HG03571 (cell line): Measurements from ENCODE around the gene ULBP3.
"Not testable (repeated sequence)": the region's sequence is repeated elsewhere in the genome, so short reads cannot be mapped to it uniquely, and the experiment has no call there.

Source experiments
- ATAC-seq: cut with Tn5 transposase; IDR thresholded peaks from one replicate; pipeline ENCODE4 v1.9.1; 2021; ENCODE audit not compliant: unreplicated experiment

ULBP3 gene

GRCh38 chr6:150076196-150076893, 7.4 kb upstream of the ULBP3 start:
- ATAC-seq, result no peak

GRCh38 chr6:150075034-150075421, 6.1 kb upstream of the ULBP3 start:
- no peak for ATAC-seq

GRCh38 chr6:150074396-150075033, 5.6 kb upstream of the ULBP3 start:
- not testable (repeated sequence) for ATAC-seq

- ATAC-seq, result no peak
Measured at GRCh38 chr6:150072201-150072600, 3.3 kb upstream of the ULBP3 start.

GRCh38 chr6:150070236-150070818, 1.4 kb upstream of the ULBP3 start:
- ATAC-seq, result no peak

GRCh38 chr6:150069706-150070105, 785 bp upstream of the ULBP3 start:
- ATAC-seq, result no peak

GRCh38 chr6:150068151-150068550, 770 bp downstream of the ULBP3 start:
- no peak for ATAC-seq

- no peak for ATAC-seq
Measured at GRCh38 chr6:150065083-150065482, 3.8 kb downstream of the ULBP3 start.

GRCh38 chr6:150063640-150064039, 5.3 kb downstream of the ULBP3 start:
- ATAC-seq, result no peak

GRCh38 chr6:150059973-150060372, 8.9 kb downstream of the ULBP3 start:
- ATAC-seq, result not testable (repeated sequence)

- no peak for ATAC-seq
Measured at GRCh38 chr6:150058986-150059385, 9.9 kb downstream of the ULBP3 start.

- ATAC-seq, result no peak
Measured at GRCh38 chr6:150058231-150058792, 10.6 kb downstream of the ULBP3 start.

- no peak for ATAC-seq
Measured at GRCh38 chr6:150057501-150057951, 11.4 kb downstream of the ULBP3 start.

GRCh38 chr6:150056916-150057315, 12.0 kb downstream of the ULBP3 start:
- no peak for ATAC-seq

- ATAC-seq, result no peak
Measured at GRCh38 chr6:150056156-150056555, 12.8 kb downstream of the ULBP3 start.

- no peak for ATAC-seq
Measured at GRCh38 chr6:150055131-150055530, 13.8 kb downstream of the ULBP3 start.

GRCh38 chr6:150053450-150053849, 15.5 kb downstream of the ULBP3 start:
- ATAC-seq, result no peak

GRCh38 chr6:150050846-150051245, 18.1 kb downstream of the ULBP3 start:
- no peak for ATAC-seq

GRCh38 chr6:150048099-150048498, 20.8 kb downstream of the ULBP3 start:
- no peak for ATAC-seq

- ATAC-seq, result no peak
Measured at GRCh38 chr6:150046943-150047342, 22.0 kb downstream of the ULBP3 start.

- no peak for ATAC-seq
Measured at GRCh38 chr6:150044621-150045145, 24.2 kb downstream of the ULBP3 start.
